ENCODE data around the gene LECT2. TPM values are rescaled to one million over a fixed set of nuclear protein-coding genes. Genes with fewer than 3 reads are reported as not detected.
A peak's percentile ranks its signal among the peaks of the same experiment; 100 is the strongest.

The LECT2 gene
- total RNA-seq, 1 donor from 2014 or later, result not detected

GRCh38 chr5:135979510-135979909, 24.7 kb upstream of the LECT2 start:
- DNase-seq (ENCODE audit: low read depth), result no peak
- H3K4me3 ChIP-seq (ENCODE audit: low read depth, low read length), result no peak overlapping the region
- no peak for TF ChIP-seq CTCF (conservative IDR thresholded peaks at IDR 0.05; ENCODE audit: low read depth, low read length)

DNA sequence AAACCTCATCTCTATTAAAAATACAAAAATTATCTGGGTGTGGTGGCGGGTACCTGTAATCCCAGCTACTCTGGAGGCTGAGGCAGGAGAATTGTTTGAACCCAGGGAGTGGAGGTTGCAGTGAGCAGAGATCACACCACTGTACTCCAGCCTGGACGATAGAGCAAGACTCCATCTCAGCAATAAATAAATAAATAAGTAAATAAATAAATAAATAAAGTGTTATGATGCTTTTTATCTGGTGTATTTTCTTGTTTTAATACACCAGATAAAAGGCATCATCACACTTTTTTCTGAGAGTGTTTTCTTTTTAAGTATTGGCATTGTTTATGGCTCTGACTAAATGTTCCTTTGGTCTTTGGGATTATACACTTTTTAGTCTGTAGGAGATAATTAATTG, 24.2 kb upstream of the LECT2 start:
- no peak overlapping the region for H3K4me3 ChIP-seq (ENCODE audit: low read depth, low read length)
- DNase-seq (ENCODE audit: low read depth), result no peak
- no peak for TF ChIP-seq CTCF (conservative IDR thresholded peaks at IDR 0.05; ENCODE audit: low read depth, low read length)

GRCh38 chr5:135978212-135978631, 23.4 kb upstream of the LECT2 start:
- no peak for TF ChIP-seq CTCF (conservative IDR thresholded peaks at IDR 0.05; ENCODE audit: low read depth, low read length)
- H3K4me3 ChIP-seq (ENCODE audit: low read depth, low read length), result no peak overlapping the region
- DNase-seq (ENCODE audit: low read depth), result no peak

- DNase-seq (ENCODE audit: low read depth), result peak; percentile 59
Observed at GRCh38 chr5:135977375-135977928, 22.7 kb upstream of the LECT2 start.

DNA sequence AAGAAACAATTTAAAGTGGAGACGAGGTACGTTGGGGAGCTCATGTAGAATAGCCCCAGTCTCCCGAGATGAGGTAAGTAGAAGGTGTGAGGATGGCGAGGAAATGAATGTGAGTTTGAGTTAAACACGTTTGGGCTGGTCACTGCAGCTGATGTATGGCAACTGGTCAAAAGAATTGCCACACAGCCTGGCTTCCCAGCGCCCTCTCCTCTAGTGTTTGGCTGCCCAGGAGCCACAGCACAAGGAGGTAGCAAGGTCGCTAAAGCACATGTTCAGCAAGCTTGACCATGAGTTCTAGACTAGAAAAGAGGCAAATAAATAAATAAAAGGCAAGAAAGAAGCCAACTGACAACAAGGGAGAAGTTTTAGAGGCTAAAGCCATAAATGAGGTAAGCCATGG, 21.4 kb upstream of the LECT2 start:
- H3K4me3 ChIP-seq (ENCODE audit: low read depth, low read length), result no peak overlapping the region

More at GRCh38 chr5:135977375-135977928, 22.7 kb upstream of the LECT2 start:
- peak; percentile 91 for TF ChIP-seq CTCF (conservative IDR thresholded peaks at IDR 0.05; ENCODE audit: low read depth, low read length)
- no peak overlapping the region for H3K4me3 ChIP-seq (ENCODE audit: low read depth, low read length)

DNA sequence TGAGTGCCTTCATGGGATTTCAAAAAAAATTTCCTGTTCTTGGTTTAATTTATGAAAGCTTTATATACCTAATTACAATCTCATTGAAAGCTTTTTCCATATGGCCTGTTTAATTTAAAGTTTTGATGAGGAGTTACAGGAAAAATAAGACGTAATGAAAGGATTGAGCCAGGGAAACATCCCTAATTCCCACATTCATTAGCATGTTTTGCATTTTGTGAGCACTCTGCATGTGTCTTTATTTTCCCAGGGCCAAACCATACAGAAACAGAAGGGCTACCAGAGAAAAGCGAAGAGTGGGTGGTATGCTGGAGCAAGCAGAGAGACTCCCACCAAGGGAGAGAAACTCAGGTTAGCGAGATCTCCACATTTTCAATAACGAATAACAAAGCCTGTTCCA, 20.3 kb upstream of the LECT2 start:
- no peak for DNase-seq (ENCODE audit: low read depth)
- no peak for TF ChIP-seq CTCF (conservative IDR thresholded peaks at IDR 0.05; ENCODE audit: low read depth, low read length)
- H3K4me3 ChIP-seq (ENCODE audit: low read depth, low read length), result no peak overlapping the region

More for the DNA sequence above, 21.4 kb upstream of the LECT2 start:
- TF ChIP-seq CTCF (conservative IDR thresholded peaks at IDR 0.05; ENCODE audit: low read depth, low read length), result no peak
- DNase-seq (ENCODE audit: low read depth), result no peak

DNA sequence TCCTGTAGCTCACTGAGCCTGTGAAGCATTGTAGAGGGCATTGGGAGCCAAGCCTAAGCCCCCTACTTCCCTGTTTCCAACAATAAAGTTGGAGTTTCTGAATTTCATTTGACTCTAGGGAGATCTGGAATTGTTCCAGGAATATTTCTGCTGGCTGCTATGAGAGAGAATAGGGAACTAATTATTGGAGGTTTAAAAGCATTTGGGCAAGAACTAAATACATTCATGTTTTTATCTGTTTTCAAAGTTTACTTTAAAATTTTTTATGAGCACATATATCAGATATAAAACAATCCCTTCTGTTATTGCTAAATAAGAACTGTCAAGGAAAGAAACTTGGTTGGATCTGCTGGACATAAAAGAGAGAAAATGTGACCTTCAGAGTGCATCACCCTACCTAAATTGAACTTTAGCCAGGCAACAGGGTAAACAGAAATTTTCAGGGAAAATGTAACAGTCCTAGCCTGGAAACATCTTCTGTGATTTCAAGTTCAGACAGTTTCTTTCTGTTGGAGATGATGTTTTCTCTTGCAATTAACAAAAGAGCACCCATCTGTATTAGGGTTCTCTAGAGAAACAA, 19.3 kb upstream of the LECT2 start:
- no peak overlapping the region for H3K4me3 ChIP-seq (ENCODE audit: low read depth, low read length)
- DNase-seq (ENCODE audit: low read depth), result no peak
- TF ChIP-seq CTCF (conservative IDR thresholded peaks at IDR 0.05; ENCODE audit: low read depth, low read length), result no peak

Data from epithelial cell of proximal tubule (primary cell).